ENCODE data around the gene KCNAB1. TPM values are rescaled to one million over a fixed set of nuclear protein-coding genes. Genes with fewer than 3 reads are reported as not detected.
A peak's percentile ranks its signal among the peaks of the same experiment; 100 is the strongest.

KCNAB1 gene
- total RNA-seq, 1 experiment from 2014 or later = not detected

GRCh38 chr3:156535798-156536197, 415.4 kb downstream of the KCNAB1 start:
- Histone ChIP-seq H4K20me1 (ENCODE audit: insufficient read depth) (peaks cover 6% of the 10 kb centered on the region; the same call in 1 of the 2 replicates), H3K79me2 (ENCODE audit: insufficient read depth, low read length) (no peaks in the 10 kb centered on the region), H3K4me2 (ENCODE audit: low read length) (peak overlapping the region; percentile 22), H3K4me1 (ENCODE audit: control insufficient read depth in 1 of 2, insufficient read depth in 2 of 2, low read length in 2 of 2) (peaks cover 4 to 15% of the 10 kb centered on the region in 2 experiments; a peak in 2 of 4 replicates), H3K36me3 (ENCODE audit: control insufficient read depth in 1 of 2, insufficient read depth in 2 of 2, low read length in 2 of 2) (peaks cover 4 to 9% of the 10 kb centered on the region in 2 experiments; a peak in 1 of 4 replicates), H3K9me3 (ENCODE audit: control insufficient read depth in 1 of 2, insufficient read depth in 1 of 2, low read depth in 1 of 2, low read length in 2 of 2) (no peaks in the 10 kb centered on the region), H2AFZ (ENCODE audit: low read depth, low read length, poor library complexity, severe bottlenecking) (no peak overlapping the region), H3K27me3 (ENCODE audit: insufficient read depth, low read length) (no peaks in the 10 kb centered on the region), H3K27ac (ENCODE audit: low read depth, low read length) (no peak overlapping the region), H3K9ac (ENCODE audit: low read length) (no peak overlapping the region), H3K9me2 (ENCODE audit: insufficient read depth) (no peaks in the 10 kb centered on the region), H3K4me3 (replicated peaks in 1 of 2; ENCODE audit: low read depth in 1 of 2, low read length in 2 of 2) (no peak overlapping the region)
- DNase-seq (ENCODE audit: low read depth, low spot score) (no peak), ATAC-seq (no peak; the same call in 1 of the 2 replicates)
- intact Hi-C loops (cut with micrococcal nuclease) = no loop called here
- ChIA-PET POLR2A (interaction anchor here (1.0 kb wide), 1 partner anchor 10 kb away, joined by 3 read pairs; no protein-coding TSS in a partner anchor), RAD21 (ENCODE audit: low non-redundant PET in 1 of 2, low total read pairs in 2 of 2, uncharacterized antibody in 2 of 2, unreplicated experiment in 2 of 2) (interaction anchor here in 1 of 2 experiments (0.6 kb wide), 1 partner anchor 602 kb away, joined by 4 read pairs; no protein-coding TSS in a partner anchor), CTCF (interaction anchor here (1.0 to 1.3 kb wide), 5 partner anchors 19 to 602 kb away, joined by 3 to 5 read pairs (median 5); partner anchors contain the start of gene SSR3)
- BruUV-seq (replicated peaks) = no TSS peak
- TF ChIP-seq SRF (IDR thresholded peaks at IDR 0.05; ENCODE audit: low read depth) = no peak
- no peak for TF ChIP-seq RAD21 (IDR thresholded peaks at IDR 0.05; ENCODE audit: low read depth)
- no peak for TF ChIP-seq FOSL1 (IDR thresholded peaks at IDR 0.05; ENCODE audit: low read depth)
- no peak for TF ChIP-seq POLR2A (IDR thresholded peaks at IDR 0.05; ENCODE audit: borderline replicate concordance, extremely low read depth, insufficient read depth, insufficient read length)
- TF ChIP-seq SIN3A (IDR thresholded peaks at IDR 0.05; ENCODE audit: low read depth) = no peak
- no peak for TF ChIP-seq ATF3 (IDR thresholded peaks at IDR 0.05)
- no peak for TF ChIP-seq ZBTB33 (IDR thresholded peaks at IDR 0.05; ENCODE audit: extremely low read depth, insufficient replicate concordance, low read length)

Measured in HCT116 (cell line).